Transverse colon (tissue), 4 donors: ENCODE data around the gene SHISA7. TPM values are rescaled to one million over a fixed set of nuclear protein-coding genes. Genes with fewer than 3 reads are reported as not detected.

Experiments
- DNase-seq: peaks from one replicate; pipeline ENCODE4 v3.0.0-alpha.2; 2019
- H3K27ac ChIP-seq, 4 donors: fragments of 200-600 bp; sonication (generic); 2 replicates each; pipeline ENCODE4 v1.5.1; 2016 to 2018; ENCODE audit warnings: inconsistent platforms in 4 of 4
- H3K27me3 ChIP-seq: fragments of 200-600 bp; sonication (generic); 2 replicates; pipeline ENCODE4 v1.5.1; 2017; ENCODE audit warnings: inconsistent platforms
- H3K36me3 ChIP-seq, 4 donors: fragments of 200-600 bp; sonication (generic); 2 replicates each; pipeline ENCODE4 v1.5.1; 2017 to 2019; ENCODE audit warnings: inconsistent platforms in 4 of 4
- H3K4me1 ChIP-seq, 4 donors: fragments of 200-600 bp; sonication (generic); 2 replicates each; pipeline ENCODE4 v1.5.1; 2017 to 2020; ENCODE audit warnings: inconsistent platforms in 4 of 4
- H3K4me3 ChIP-seq, 4 donors: fragments of 200-600 bp; sonication (generic); 1 replicate in 1 of 4; 2 replicates in 3 of 4; pipeline versions ENCODE4 v1.5.1 to v1.6.1; 2017 to 2019; ENCODE audit warnings: inconsistent platforms in 4 of 4
- H3K9me3 ChIP-seq, 2 donors: fragments of 200-600 bp; sonication (generic); 2 replicates each; pipeline ENCODE4 v1.5.1; 2017 to 2019; ENCODE audit warnings: inconsistent platforms in 2 of 2
- CTCF ChIP-seq, 5 experiments: fragments of 200-600 bp in 3 of 5; fragments of 450-650 bp in 2 of 5; sonication (generic) in 3 of 5; IDR thresholded peaks; 1 replicate in 2 of 5; 2 replicates in 3 of 5; pipeline ENCODE4 v1.5.1; 2016 to 2017; ENCODE audit warnings: antibody characterized with exemption in 5 of 5, inconsistent platforms in 3 of 5, mild to moderate bottlenecking in 2 of 5, moderate library complexity in 1 of 5
- EP300 ChIP-seq: sonication (generic); formaldehyde crosslinking; IDR thresholded peaks from one replicate; pipeline ENCODE4 v1.6.1; 2017; ENCODE audit warnings: antibody characterized with exemption, low read depth
- POLR2A ChIP-seq: fragments of 450-650 bp; IDR thresholded peaks from one replicate; pipeline ENCODE4 v1.6.1; 2016; ENCODE audit warnings: antibody characterized with exemption, mild to moderate bottlenecking, moderate library complexity
- POLR2AphosphoS5 ChIP-seq, 3 donors: sonication (generic); formaldehyde crosslinking; IDR thresholded peaks; one replicate each; pipeline ENCODE4 v1.6.1; 2016; ENCODE audit warnings: antibody characterized with exemption in 3 of 3
- WGBS, 2 donors: methylation state at CpG; one replicate each; pipeline ENCODE4 v1.1.5; 2018; ENCODE audit warnings: low coverage in 1 of 2; 5-methylcytosine and 5-hydroxymethylcytosine counted together
- in situ Hi-C, 4 donors: fragments of 200-750 bp; cut with MboI; loops; one replicate each; pipeline versions ENCODE4 v1.15.0 to v1.15.1; 2017; ENCODE audit warnings: low sequenced_read_pairs in 3 of 4, low pct_ligation_motif_present in 1 of 4, low pct_unique_long_range_greater_than_20kb in 1 of 4
- intact Hi-C: fragments of 100-400 bp; cut with DNase I; formaldehyde crosslinking; loops from one replicate; pipeline ENCODE4 v1.15.1; 2023; ENCODE audit warnings: low total_unique reads
- total RNA-seq, 4 donors: library from RNA; depleted of rRNA; stranded (reverse); fragments of >200 nt; gene quantifications; one replicate each; pipeline ENCODE4 v1.1.0, GENCODE V29; 2016

Gene SHISA7
- total RNA-seq, 4 donors from 2014 or later, result 0.75 TPM; not detected in 3

- in situ Hi-C loops, result no loop called here
Measured at GRCh38 chr19:55482967-55483705, 40.0 kb upstream of the SHISA7 start.

GRCh38 chr19:55482156-55482961 is 39.3 kb upstream of the SHISA7 start:
- no peaks in the 10 kb centered on the region for H3K9me3 ChIP-seq
- no peak for DNase-seq
- TF ChIP-seq CTCF (IDR thresholded peaks at IDR 0.05), result no peak
- H3K27me3 ChIP-seq, result peaks cover 10% of the 10 kb centered on the region
- intact Hi-C loops (no loop called here), in situ Hi-C loops (no loop called here)
- peaks cover 29 to 47% (median 41%) of the 10 kb centered on the region in 4 donors for H3K4me1 ChIP-seq
- 93% methylated on average over 69 of the region's 83 CpGs; no CpG with 5 or more reads in 1 of the 2 donors for WGBS, 2 donors
- no peaks in the 10 kb centered on the region for H3K36me3 ChIP-seq
- no peak overlapping the region for H3K27ac ChIP-seq
- no peak overlapping the region for H3K4me3 ChIP-seq

More at GRCh38 chr19:55482967-55483705, 40.0 kb upstream of the SHISA7 start:
- Histone ChIP-seq H3K27me3 (peaks cover 10% of the 10 kb centered on the region), H3K9me3 (no peaks in the 10 kb centered on the region), H3K27ac (no peak overlapping the region), H3K36me3 (no peaks in the 10 kb centered on the region), H3K4me3 (no peak overlapping the region), H3K4me1 (peaks cover 33 to 45% (median 40%) of the 10 kb centered on the region in 4 donors)
- intact Hi-C loops, result no loop called here
- no peak for DNase-seq
- TF ChIP-seq CTCF (IDR thresholded peaks at IDR 0.05) (no peak), EP300 (no peak), POLR2A (no peak)
- WGBS, 2 donors, result 94% methylated on average over 46 of the region's 47 CpGs; no CpG with 5 or more reads in 1 of the 2 donors

GRCh38 chr19:55481794-55482155 is 38.7 kb upstream of the SHISA7 start:
- in situ Hi-C loops, result no loop called here
- peaks cover 23 to 43% (median 38%) of the 10 kb centered on the region in 4 donors for H3K4me1 ChIP-seq
- TF ChIP-seq POLR2AphosphoS5 (IDR thresholded peaks at IDR 0.05), result no peak
- no peak for TF ChIP-seq POLR2A
- TF ChIP-seq EP300, result no peak
- TF ChIP-seq CTCF (IDR thresholded peaks at IDR 0.05), result no peak

GRCh38 chr19:55481148-55481793 is 38.2 kb upstream of the SHISA7 start:
- TF ChIP-seq POLR2AphosphoS5 (IDR thresholded peaks at IDR 0.05) (no peak), POLR2A (no peak), EP300 (no peak), CTCF (IDR thresholded peaks at IDR 0.05) (no peak)

More at GRCh38 chr19:55481794-55482155, 38.7 kb upstream of the SHISA7 start:
- Histone ChIP-seq H3K36me3 (no peaks in the 10 kb centered on the region), H3K4me3 (no peak overlapping the region), H3K27me3 (peaks cover 10% of the 10 kb centered on the region), H3K27ac (no peak overlapping the region), H3K9me3 (no peaks in the 10 kb centered on the region)
- 95% methylated on average over 18 of the region's 40 CpGs; no CpG with 5 or more reads in 1 of the 2 donors for WGBS, 2 donors
- intact Hi-C loops, result no loop called here
- no peak for DNase-seq

More at GRCh38 chr19:55481148-55481793, 38.2 kb upstream of the SHISA7 start:
- in situ Hi-C loops (no loop called here), intact Hi-C loops (no loop called here)
- Histone ChIP-seq H3K36me3 (no peaks in the 10 kb centered on the region), H3K4me1 (peaks cover 18 to 38% (median 34%) of the 10 kb centered on the region in 4 donors), H3K27me3 (peaks cover 10% of the 10 kb centered on the region), H3K27ac (no peak overlapping the region), H3K9me3 (no peaks in the 10 kb centered on the region), H3K4me3 (no peak overlapping the region)
- DNase-seq, result no peak
- WGBS, 2 donors, result 90 to 96% methylated on average over 2 to 49 of the region's 52 CpGs
